ENCODE data around the gene TTLL7.
"Not testable (repeated sequence)": the region's sequence is repeated elsewhere in the genome, so short reads cannot be mapped to it uniquely, and the experiment has no call there.

Gene TTLL7

GRCh38 chr1:83942914-83943313 is 56.0 kb downstream of the TTLL7 start:
- DNase-seq (ENCODE audit: low read depth, low spot score): no peak
- no peak overlapping the region for H3K27ac ChIP-seq

GRCh38 chr1:83934550-83934949 is 64.4 kb downstream of the TTLL7 start:
- DNase-seq (ENCODE audit: low read depth, low spot score): no peak
- no peak overlapping the region for H3K27ac ChIP-seq

GRCh38 chr1:83932693-83933092 is 66.2 kb downstream of the TTLL7 start:
- DNase-seq (ENCODE audit: low read depth, low spot score): no peak
- H3K27ac ChIP-seq: no peak overlapping the region

- no peak for DNase-seq (ENCODE audit: low read depth, low spot score)
Observed at GRCh38 chr1:83932281-83932680, 66.7 kb downstream of the TTLL7 start.

GRCh38 chr1:83931658-83932253 is 67.2 kb downstream of the TTLL7 start:
- H3K27ac ChIP-seq: no peak overlapping the region

More at GRCh38 chr1:83932281-83932680, 66.7 kb downstream of the TTLL7 start:
- H3K27ac ChIP-seq: no peak overlapping the region

GRCh38 chr1:83929184-83929583 is 69.7 kb downstream of the TTLL7 start:
- DNase-seq (ENCODE audit: low read depth, low spot score): peak; percentile 43
- H3K27ac ChIP-seq: no peak overlapping the region

More at GRCh38 chr1:83931658-83932253, 67.2 kb downstream of the TTLL7 start:
- no peak for DNase-seq (ENCODE audit: low read depth, low spot score)

- no peak for DNase-seq (ENCODE audit: low read depth, low spot score)
- no peak overlapping the region for H3K27ac ChIP-seq
Observed at GRCh38 chr1:83928396-83928795, 70.5 kb downstream of the TTLL7 start.

GRCh38 chr1:83927701-83928100 is 71.2 kb downstream of the TTLL7 start:
- DNase-seq (ENCODE audit: low read depth, low spot score): no peak
- H3K27ac ChIP-seq: no peak overlapping the region

- no peak for DNase-seq (ENCODE audit: low read depth, low spot score)
- no peak overlapping the region for H3K27ac ChIP-seq
Observed at GRCh38 chr1:83927061-83927460, 71.9 kb downstream of the TTLL7 start.

GRCh38 chr1:83923553-83923952 is 75.4 kb downstream of the TTLL7 start:
- no peak for DNase-seq (ENCODE audit: low read depth, low spot score)
- H3K27ac ChIP-seq: no peak overlapping the region

- no peak for DNase-seq (ENCODE audit: low read depth, low spot score)
- H3K27ac ChIP-seq: no peak overlapping the region
Observed at GRCh38 chr1:83922431-83922830, 76.5 kb downstream of the TTLL7 start.

GRCh38 chr1:83920320-83920719 is 78.6 kb downstream of the TTLL7 start:
- H3K27ac ChIP-seq: no peak overlapping the region
- no peak for DNase-seq (ENCODE audit: low read depth, low spot score)

- no peak for DNase-seq (ENCODE audit: low read depth, low spot score)
- H3K27ac ChIP-seq: no peak overlapping the region
Observed at GRCh38 chr1:83919872-83920271, 79.1 kb downstream of the TTLL7 start.

GRCh38 chr1:83918688-83919285 is 80.1 kb downstream of the TTLL7 start:
- H3K27ac ChIP-seq: no peak overlapping the region
- no peak for DNase-seq (ENCODE audit: low read depth, low spot score)

- H3K27ac ChIP-seq: no peak overlapping the region
- DNase-seq (ENCODE audit: low read depth, low spot score): no peak
Observed at GRCh38 chr1:83917959-83918358, 81.0 kb downstream of the TTLL7 start.

GRCh38 chr1:83916094-83916493 is 82.8 kb downstream of the TTLL7 start:
- H3K27ac ChIP-seq; DNase-seq (ENCODE audit: low read depth, low spot score): not testable (repeated sequence)

- no peak overlapping the region for H3K27ac ChIP-seq
- DNase-seq (ENCODE audit: low read depth, low spot score): no peak
Observed at GRCh38 chr1:83912876-83913275, 86.1 kb downstream of the TTLL7 start.

GRCh38 chr1:83910461-83910860 is 88.5 kb downstream of the TTLL7 start:
- no peak overlapping the region for H3K27ac ChIP-seq

GRCh38 chr1:83909687-83910086 is 89.2 kb downstream of the TTLL7 start:
- H3K27ac ChIP-seq: no peak overlapping the region
- no peak for DNase-seq (ENCODE audit: low read depth, low spot score)

More at GRCh38 chr1:83910461-83910860, 88.5 kb downstream of the TTLL7 start:
- DNase-seq (ENCODE audit: low read depth, low spot score): no peak

GRCh38 chr1:83905315-83905907 is 93.5 kb downstream of the TTLL7 start:
- DNase-seq (ENCODE audit: low read depth, low spot score): no peak
- no peak overlapping the region for H3K27ac ChIP-seq

- peak overlapping the region; percentile 39 for H3K27ac ChIP-seq
- DNase-seq (ENCODE audit: low read depth, low spot score): peak; percentile 87
Observed at GRCh38 chr1:83901547-83902155, 97.3 kb downstream of the TTLL7 start.
